Measurements from ENCODE around the gene LRRC56. TPM values are rescaled to one million over a fixed set of nuclear protein-coding genes. Genes with fewer than 3 reads are reported as not detected.
"Not testable (repeated sequence)": the region's sequence is repeated elsewhere in the genome, so short reads cannot be mapped to it uniquely, and the experiment has no call there.

Gene LRRC56
- total RNA-seq, 1 experiment from 2014 or later = 0.03 TPM

- in situ Hi-C loops (cut with HindIII; ENCODE audit: low sequenced_read_pairs); DNase-seq (ENCODE audit: low spot score): not testable (repeated sequence)
These were observed 20.2 kb upstream of the LRRC56 start for GRCh38 chr11:516918-517685.

- in situ Hi-C loops (cut with HindIII; ENCODE audit: low sequenced_read_pairs) = no loop called here
These were observed 18.7 kb upstream of the LRRC56 start for GRCh38 chr11:518463-519202.

GRCh38 chr11:520428-521176, 16.7 kb upstream of the LRRC56 start:
- in situ Hi-C loops (cut with HindIII; ENCODE audit: low sequenced_read_pairs) = no loop called here

More at GRCh38 chr11:518463-519202, 18.7 kb upstream of the LRRC56 start:
- peak; percentile 78 for DNase-seq (ENCODE audit: low spot score)

DNA sequence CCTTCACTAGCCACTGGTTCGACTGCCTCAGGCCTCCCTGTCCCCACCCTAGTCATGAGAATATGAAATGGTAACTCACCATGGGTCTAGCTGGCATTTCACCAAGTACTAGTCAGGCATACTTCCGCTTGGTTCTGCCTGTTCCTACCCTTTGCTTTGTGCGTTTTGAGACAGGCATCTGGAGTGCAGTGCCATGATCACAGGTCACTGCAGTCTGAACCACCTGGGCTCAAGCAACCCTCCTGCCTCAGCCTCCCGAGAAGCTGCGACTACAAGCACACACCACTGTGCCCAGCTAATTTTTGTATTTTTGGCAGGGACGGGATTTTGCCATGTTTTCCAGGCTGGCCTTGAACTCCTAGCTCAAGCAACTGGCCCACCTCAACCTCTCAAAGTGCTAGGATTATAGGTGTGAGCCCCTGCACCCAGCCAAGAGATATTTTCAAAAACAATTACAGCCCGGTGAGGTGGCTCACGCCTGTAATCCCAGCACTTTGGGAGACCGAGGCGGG, 16.1 kb upstream of the LRRC56 start:
- no peak for DNase-seq (ENCODE audit: low spot score)
- in situ Hi-C loops (cut with HindIII; ENCODE audit: low sequenced_read_pairs) = no loop called here

More at GRCh38 chr11:520428-521176, 16.7 kb upstream of the LRRC56 start:
- no peak for DNase-seq (ENCODE audit: low spot score)

DNA sequence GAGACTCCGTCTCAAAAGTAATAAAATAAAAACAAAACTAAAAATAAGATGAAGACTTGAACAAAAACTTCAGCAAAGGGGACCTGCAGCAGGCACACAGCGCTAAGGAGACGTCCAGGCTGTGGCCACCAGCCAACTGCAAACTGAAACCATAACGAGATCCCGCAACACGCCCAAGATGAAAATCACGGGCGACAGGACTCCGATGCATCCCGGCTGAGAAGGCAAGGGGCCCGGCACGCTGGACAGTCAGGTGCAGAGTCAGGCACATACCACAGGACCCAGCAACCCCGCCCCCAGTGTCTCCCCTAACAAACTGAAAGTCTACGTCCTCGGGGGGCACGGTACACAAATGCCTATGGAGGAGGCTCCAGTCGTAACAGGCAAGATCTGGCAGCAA, 11.1 kb upstream of the LRRC56 start:
- in situ Hi-C loops (cut with HindIII; ENCODE audit: low sequenced_read_pairs) = no loop called here
- DNase-seq (ENCODE audit: low spot score) = no peak

GRCh38 chr11:528166-528814, 9.0 kb upstream of the LRRC56 start:
- DNase-seq (ENCODE audit: low spot score) = no peak
- in situ Hi-C loops (cut with HindIII; ENCODE audit: low sequenced_read_pairs) = no loop called here

- in situ Hi-C loops (cut with HindIII; ENCODE audit: low sequenced_read_pairs) = no loop called here
- no peak for DNase-seq (ENCODE audit: low spot score)
These were observed 8.3 kb upstream of the LRRC56 start for GRCh38 chr11:528815-529727.

DNA sequence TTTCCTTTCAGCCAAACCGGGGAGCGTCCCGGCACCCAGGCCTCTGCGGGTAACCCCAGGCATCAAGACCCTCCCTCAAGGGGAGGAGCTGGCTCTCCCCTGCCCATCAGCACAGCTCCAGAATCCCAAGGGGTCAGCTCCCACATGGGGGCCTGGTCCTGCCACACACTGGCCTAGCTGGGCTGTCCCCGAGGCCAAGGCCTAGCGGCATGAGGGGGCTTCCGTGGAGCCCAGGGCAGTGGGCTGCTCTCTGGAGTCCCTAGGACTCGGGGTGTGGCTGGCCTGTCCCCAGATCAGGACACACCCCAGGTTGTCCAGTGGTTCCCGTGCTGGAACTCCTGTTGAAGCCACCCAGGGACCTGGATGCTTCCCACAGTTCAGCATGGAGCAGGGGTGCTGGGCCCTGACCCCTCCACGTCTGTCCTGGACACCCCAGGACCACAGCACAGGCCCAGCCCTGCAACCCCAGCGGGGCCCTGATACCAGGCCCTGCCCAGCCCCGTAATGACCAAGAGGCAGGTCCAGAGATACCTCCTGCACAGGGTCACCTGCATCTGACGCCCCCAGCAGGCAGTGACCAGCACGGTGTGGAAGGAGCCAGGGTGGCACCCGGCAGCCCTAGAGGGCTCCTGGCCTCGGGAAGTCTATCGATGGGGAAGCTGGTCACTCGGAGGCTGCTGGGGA, 7.5 kb upstream of the LRRC56 start:
- in situ Hi-C loops (cut with HindIII; ENCODE audit: low sequenced_read_pairs) = no loop called here
- no peak for DNase-seq (ENCODE audit: low spot score)

DNA sequence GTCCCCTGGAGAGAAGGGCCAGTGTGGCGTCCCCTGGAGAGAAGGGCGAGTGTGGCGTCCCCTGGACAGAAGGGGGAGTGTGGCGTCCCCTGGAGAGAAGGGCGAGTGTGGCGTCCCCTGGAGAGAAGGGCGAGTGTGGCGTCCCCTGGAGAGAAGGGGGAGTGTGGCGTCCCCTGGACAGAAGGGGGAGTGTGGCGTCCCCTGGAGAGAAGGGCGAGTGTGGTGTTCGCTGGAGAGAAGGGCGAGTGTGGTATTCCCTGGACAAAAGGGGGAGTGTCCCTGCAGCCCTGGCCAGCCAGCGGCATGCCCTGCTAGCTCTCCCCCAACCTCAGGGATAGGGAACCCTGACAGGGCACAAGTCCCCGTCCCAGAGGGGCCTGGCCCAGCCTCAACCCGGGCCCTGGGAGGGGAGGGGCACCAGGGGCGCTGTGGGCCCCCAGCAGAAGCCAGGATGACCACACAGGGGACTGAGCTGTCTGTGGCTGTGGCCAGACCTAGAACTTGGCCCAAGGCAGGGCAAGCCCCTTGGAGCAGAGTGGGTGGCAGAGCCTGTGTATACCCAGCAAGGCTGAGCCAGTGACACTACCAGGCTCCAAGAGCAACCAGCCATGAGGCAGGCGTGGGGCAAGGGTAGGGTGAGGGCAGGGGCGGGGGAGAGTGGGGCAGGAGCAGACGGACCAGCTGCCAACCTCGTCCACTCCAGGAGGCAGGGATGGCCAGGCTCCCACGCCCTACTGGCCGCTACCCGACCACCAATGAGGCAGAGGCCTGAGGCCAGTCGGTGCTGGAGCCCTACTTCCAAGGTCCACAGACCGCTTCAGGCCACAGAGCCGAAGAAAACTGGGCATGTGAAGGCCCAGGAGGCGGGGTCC, 6.1 kb upstream of the LRRC56 start:
- DNase-seq (ENCODE audit: low spot score) = no peak
- in situ Hi-C loops (cut with HindIII; ENCODE audit: low sequenced_read_pairs) = no loop called here

DNA sequence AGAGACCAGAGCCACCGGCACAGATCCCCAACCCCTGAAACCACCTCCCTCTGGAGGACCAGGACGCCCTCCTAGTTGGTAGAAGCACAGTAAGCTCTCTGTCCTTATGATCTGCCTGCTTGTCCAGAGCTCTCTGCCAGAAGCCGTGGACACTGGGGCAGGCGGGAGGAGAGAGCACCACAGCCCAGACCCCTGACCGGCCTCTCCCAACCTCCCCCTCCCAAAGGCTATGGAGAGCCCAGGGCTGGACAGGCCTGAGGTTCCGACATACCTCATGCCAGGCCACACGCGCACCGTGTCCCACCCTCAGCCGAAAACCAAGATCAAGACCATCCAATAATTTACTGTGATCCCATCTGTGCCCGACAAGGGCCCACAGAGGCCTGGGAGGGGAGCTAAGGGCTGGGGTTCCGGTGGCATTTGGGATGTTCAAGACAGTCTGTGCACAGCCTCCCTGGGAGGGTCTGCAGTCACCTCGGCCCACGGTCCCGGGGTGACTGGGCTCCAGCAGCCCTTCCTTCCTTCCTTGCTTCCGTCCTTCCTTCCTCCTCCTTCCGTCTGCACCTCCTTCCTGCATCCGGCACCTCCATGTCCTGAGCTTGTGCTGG, 5.3 kb upstream of the LRRC56 start:
- no peak for DNase-seq (ENCODE audit: low spot score)
- in situ Hi-C loops (cut with HindIII; ENCODE audit: low sequenced_read_pairs) = no loop called here

DNA sequence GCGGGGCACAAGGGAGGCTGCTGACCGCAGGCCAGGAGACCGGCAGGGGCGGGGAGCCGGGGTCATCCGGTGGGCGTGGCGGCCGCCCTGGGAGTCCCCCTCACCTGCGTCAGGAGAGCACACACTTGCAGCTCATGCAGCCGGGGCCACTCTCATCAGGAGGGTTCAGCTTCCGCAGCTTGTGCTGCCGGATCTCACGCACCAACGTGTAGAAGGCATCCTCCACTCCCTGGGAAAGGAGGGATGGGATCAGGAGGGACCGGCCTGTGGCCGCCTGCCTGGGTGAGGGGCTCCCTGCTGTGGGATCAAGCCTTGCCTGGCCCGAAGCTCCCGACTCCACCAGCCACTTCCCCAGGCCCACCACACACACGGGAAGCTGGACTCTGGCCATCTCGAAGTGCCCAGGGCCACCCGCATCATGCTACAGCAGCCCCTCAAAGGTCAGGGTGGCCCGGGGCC, 4.8 kb upstream of the LRRC56 start:
- in situ Hi-C loops (cut with HindIII; ENCODE audit: low sequenced_read_pairs) = no loop called here
- no peak for DNase-seq (ENCODE audit: low spot score)

DNA sequence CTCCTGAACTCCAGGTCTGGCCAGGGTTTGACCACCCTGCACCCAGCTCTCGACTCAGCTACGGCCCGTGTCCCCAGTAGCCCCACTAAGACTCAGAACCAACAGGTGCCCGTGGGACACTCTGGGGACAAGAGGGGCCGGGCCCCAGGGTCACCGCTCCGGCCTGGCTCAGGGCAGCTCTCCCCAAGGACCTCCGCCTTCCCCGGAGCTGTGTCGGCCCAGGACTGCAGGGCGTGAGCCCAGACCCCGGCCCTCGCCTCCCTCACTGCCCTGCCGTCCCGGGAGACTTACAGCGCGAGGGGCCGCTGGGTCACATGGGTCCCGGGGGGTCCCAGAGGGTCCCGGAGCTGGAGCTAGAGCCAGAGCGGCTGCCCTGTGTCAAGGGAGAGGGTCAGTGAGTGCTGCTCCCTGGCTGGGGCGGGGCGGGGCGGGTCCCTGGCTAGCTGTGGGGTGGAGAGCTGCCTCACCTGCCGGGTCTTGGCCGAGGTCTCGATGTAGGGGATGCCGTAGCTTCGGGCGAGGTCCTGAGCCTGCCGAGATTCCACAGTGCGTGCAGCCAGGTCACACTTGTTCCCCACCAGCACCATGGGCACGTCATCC, 4.2 kb upstream of the LRRC56 start:
- no peak for DNase-seq (ENCODE audit: low spot score)
- in situ Hi-C loops (cut with HindIII; ENCODE audit: low sequenced_read_pairs) = no loop called here

GRCh38 chr11:533586-534395, 3.5 kb upstream of the LRRC56 start:
- no peak for DNase-seq (ENCODE audit: low spot score)
- in situ Hi-C loops (cut with HindIII; ENCODE audit: low sequenced_read_pairs) = no loop called here

DNA sequence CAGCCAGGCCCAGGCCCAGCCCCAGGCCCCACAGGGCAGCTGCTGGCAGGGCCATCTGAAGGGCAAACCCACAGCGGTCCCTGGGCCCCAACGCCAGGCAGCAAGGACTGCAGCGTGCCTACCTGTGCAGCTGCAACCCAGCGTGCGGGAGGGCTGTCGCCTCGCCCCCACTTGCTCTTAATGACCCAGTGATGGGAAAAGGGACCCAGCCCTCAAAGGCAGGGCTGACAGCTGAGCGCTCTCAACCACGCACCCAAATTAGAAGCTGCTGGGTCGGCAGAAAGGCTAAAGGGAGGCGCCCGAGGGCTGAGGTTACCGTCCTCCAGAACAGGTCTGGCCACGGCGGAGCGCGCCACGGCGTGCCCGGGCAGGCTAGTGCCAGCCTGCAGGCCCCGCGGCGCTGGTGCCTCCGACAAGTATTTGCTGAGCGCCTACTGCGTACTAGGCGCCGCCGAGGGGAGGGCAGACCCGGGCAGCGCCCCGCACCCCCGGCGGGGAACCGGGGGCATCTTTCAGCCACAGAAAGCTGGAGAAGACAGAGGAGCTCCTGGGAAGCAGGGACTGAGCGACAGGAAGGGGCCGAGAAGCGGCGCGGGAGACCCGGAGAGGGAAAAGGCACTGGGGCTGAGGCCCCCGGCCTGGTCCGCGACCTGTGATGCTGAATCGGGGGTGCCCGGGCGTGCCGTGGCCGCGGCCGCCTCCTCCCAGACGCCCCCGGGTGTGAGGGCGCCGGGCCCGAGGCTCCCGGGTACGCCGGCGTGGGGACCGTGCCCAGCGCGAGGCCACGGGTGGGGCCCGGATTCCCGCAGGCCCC, 2.7 kb upstream of the LRRC56 start:
- no peak for DNase-seq (ENCODE audit: low spot score)
- in situ Hi-C loops (cut with HindIII; ENCODE audit: low sequenced_read_pairs) = no loop called here

GRCh38 chr11:535210-535518, 2.2 kb upstream of the LRRC56 start:
- in situ Hi-C loops (cut with HindIII; ENCODE audit: low sequenced_read_pairs) = no loop called here

More at GRCh38 chr11:535210-535518, 2.2 kb upstream of the LRRC56 start:
- DNase-seq (ENCODE audit: low spot score) = no peak
